SK-N-SH (cell line): ENCODE measurements around the gene AFF1. TPM values are rescaled to one million over a fixed set of nuclear protein-coding genes. Genes with fewer than 3 reads are reported as not detected.

Source experiments
- CTCF ChIA-PET: fragments of 300-600, 350-600 bp; formaldehyde crosslinking; extraction: SDS; loops from one replicate; lab custom pipeline; 2021; lab: Yijun Ruan, JAX
- POLR2A ChIA-PET: fragments of 350-600 bp; sonication (Branson Sonifier 250); formaldehyde crosslinking; extraction: SDS; loops from one replicate; lab custom pipeline; 2020; ENCODE audit warnings: antibody characterized with exemption, inconsistent platforms; lab: Yijun Ruan, JAX
- DNase-seq: peaks from one replicate; pipeline ENCODE4 v3.0.0; 2012
- H2AFZ ChIP-seq: fragments of 200-600 bp; sonication (generic); 2 replicates; pipeline ENCODE4 v1.8.1; 2016; ENCODE audit warnings: antibody characterized with exemption, mild to moderate bottlenecking, low read depth
- H3F3A ChIP-seq: fragments of 200-600 bp; sonication (generic); replicated peaks from 2 replicates; pipeline ENCODE3; 2016; ENCODE audit warnings: antibody characterized with exemption, mild to moderate bottlenecking; ENCODE audit not compliant: insufficient read depth
- H3K27ac ChIP-seq, 2 experiments: fragments of 200-500 bp in 1 of 2; fragments of 200-600 bp in 1 of 2; sonication (Bioruptor generic) in 1 of 2; sonication (generic), shearing (Covaris generic) in 1 of 2; 2 replicates each; pipeline versions ENCODE4 v1.5.1 to v1.6.1; 2014 to 2016; ENCODE audit warnings: low read depth in 2 of 2, inconsistent platforms in 1 of 2, low read length in 1 of 2, mild to moderate bottlenecking in 1 of 2, mixed read lengths in 1 of 2
- H3K27me3 ChIP-seq: fragments of 200-600 bp; sonication (generic), shearing (Covaris generic); 2 replicates; pipeline ENCODE4 v1.6.1; 2016; ENCODE audit warnings: mixed run types; ENCODE audit not compliant: insufficient read depth
- H3K36me3 ChIP-seq, 2 experiments: fragments of 200-500 bp in 1 of 2; fragments of 200-600 bp in 1 of 2; sonication (Bioruptor generic) in 1 of 2; sonication (generic) in 1 of 2; replicated peaks in 1 of 2; 2 replicates each; pipeline versions ENCODE3 to v1.5.1; 2014 to 2016; ENCODE audit warnings: low read length in 1 of 2, mild to moderate bottlenecking in 1 of 2; ENCODE audit not compliant: insufficient read depth in 2 of 2, control insufficient read depth in 1 of 2
- H3K4me1 ChIP-seq, 2 experiments: fragments of 200-500 bp in 1 of 2; fragments of 200-600 bp in 1 of 2; sonication (Bioruptor generic) in 1 of 2; sonication (generic), shearing (Covaris generic) in 1 of 2; 2 replicates each; pipeline versions ENCODE4 v1.5.1 to v1.6.1; 2014 to 2016; ENCODE audit warnings: low read depth in 1 of 2, low read length in 1 of 2, mixed run types in 1 of 2; ENCODE audit not compliant: insufficient read depth in 2 of 2, control insufficient read depth in 1 of 2
- H3K4me2 ChIP-seq: fragments of 200-600 bp; sonication (generic), shearing (Covaris generic); 2 replicates; pipeline ENCODE4 v1.6.1; 2017; ENCODE audit warnings: mixed run types
- H3K4me3 ChIP-seq, 2 experiments: fragments of 200-500 bp in 1 of 2; fragments of 200-600 bp in 1 of 2; sonication (Bioruptor generic) in 1 of 2; sonication (generic), shearing (Covaris generic) in 1 of 2; 2 replicates each; pipeline versions ENCODE4 v1.5.1 to v1.8.1; 2014 to 2016; ENCODE audit warnings: low read depth in 2 of 2, inconsistent platforms in 1 of 2, low read length in 1 of 2, mild to moderate bottlenecking in 1 of 2, mixed read lengths in 1 of 2, moderate library complexity in 1 of 2
- H3K79me2 ChIP-seq: fragments of 200-600 bp; sonication (generic); 2 replicates; pipeline ENCODE4 v1.8.1; 2017; ENCODE audit warnings: mild to moderate bottlenecking; ENCODE audit not compliant: insufficient read depth
- H3K9ac ChIP-seq: fragments of 200-600 bp; sonication (generic); 2 replicates; pipeline ENCODE4 v1.6.1; 2017; ENCODE audit warnings: mixed run types
- H3K9me2 ChIP-seq: fragments of 200-600 bp; sonication (generic); 2 replicates; pipeline ENCODE4 v1.6.1; 2017; ENCODE audit warnings: mixed run types
- H3K9me3 ChIP-seq: fragments of 200-600 bp; sonication (generic); 2 replicates; pipeline ENCODE4 v1.6.1; 2017; ENCODE audit warnings: mixed run types, mild to moderate bottlenecking, moderate library complexity
- H4K20me1 ChIP-seq: fragments of 200-600 bp; sonication (generic); 2 replicates; pipeline ENCODE4 v1.6.1; 2017; ENCODE audit warnings: mild to moderate bottlenecking, mixed run types; ENCODE audit not compliant: insufficient read depth
- ELF1 ChIP-seq: IDR thresholded peaks from 2 replicates; pipeline ENCODE4 v1.4.0; 2012
- EP300 ChIP-seq, 2 experiments: IDR thresholded peaks; 2 replicates each; pipeline versions ENCODE4 v1.4.0 to v1.6.1; 2012; ENCODE audit warnings: borderline replicate concordance in 1 of 2, low read depth in 1 of 2, low read length in 1 of 2
- EZH2phosphoT487 ChIP-seq: fragments of 200-600 bp; sonication (generic); IDR thresholded peaks from 2 replicates; pipeline ENCODE4 v1.6.1; 2017; ENCODE audit warnings: low read depth, mixed run types, mild to moderate bottlenecking, antibody characterized with exemption, moderate library complexity, borderline replicate concordance
- FOSL2 ChIP-seq: IDR thresholded peaks from 2 replicates; pipeline ENCODE4 v1.4.0; 2012; ENCODE audit warnings: low read depth, mild to moderate bottlenecking, moderate library complexity, borderline replicate concordance
- GATA2 ChIP-seq: sonication (generic); formaldehyde crosslinking; IDR thresholded peaks from 2 replicates; pipeline ENCODE4 v1.5.0; 2020; ENCODE audit warnings: mild to moderate bottlenecking, missing genetic modification reagents
- IRF3 ChIP-seq: fragments of 150-350 bp; IDR thresholded peaks from 2 replicates; pipeline ENCODE4 v1.6.1; 2016; ENCODE audit warnings: mild to moderate bottlenecking, low read depth, low read length
- MAX ChIP-seq: IDR thresholded peaks from 2 replicates; pipeline ENCODE4 v1.4.0; 2012; ENCODE audit warnings: low read depth
- RAD21 ChIP-seq: IDR thresholded peaks from 2 replicates; pipeline ENCODE4 v1.6.1; 2012; ENCODE audit warnings: mild to moderate bottlenecking, low read length
- RCOR1 ChIP-seq: fragments of 150-350 bp; IDR thresholded peaks from 2 replicates; pipeline ENCODE4 v1.6.1; 2017; ENCODE audit warnings: antibody characterized with exemption, low read length
- RFX5 ChIP-seq: IDR thresholded peaks from 2 replicates; pipeline ENCODE4 v1.6.1; 2012; ENCODE audit warnings: mild to moderate bottlenecking, improper control_type of control experiment, low read length
- RXRA ChIP-seq: IDR thresholded peaks from 2 replicates; pipeline ENCODE4 v1.4.0; 2012; ENCODE audit warnings: low read depth, mild to moderate bottlenecking, borderline replicate concordance
- USF1 ChIP-seq: IDR thresholded peaks from 2 replicates; pipeline ENCODE4 v1.4.0; 2012; ENCODE audit warnings: low read depth, borderline replicate concordance
- USF2 ChIP-seq: fragments of 150-350 bp; IDR thresholded peaks from 2 replicates; pipeline ENCODE4 v1.6.1; 2017; ENCODE audit warnings: antibody characterized with exemption, low read length, low read depth, borderline replicate concordance
- WGBS: methylation state at CpG from one replicate; pipeline ENCODE4 v1.1.6; 2017; ENCODE audit warnings: low lambda C conversion rate; 5-methylcytosine and 5-hydroxymethylcytosine counted together
- polyA plus RNA-seq, 3 experiments: library from polyadenylated mRNA; depleted of rRNA; stranded (reverse); fragments of >200 nt; gene quantifications; 2 replicates each; pipeline ENCODE4 v1.2.3, GENCODE V29; 2012

AFF1 gene
- polyA plus RNA-seq, 1 of the 3 experiments (the other 2 are of a cell fraction): 2.7 TPM

GRCh38 chr4:86976801-86977485 lies 42.1 kb downstream of the AFF1 start:
- no peak for DNase-seq
- H3K4me3 ChIP-seq: no peak overlapping the region

GRCh38 chr4:86977621-86978184 lies 42.9 kb downstream of the AFF1 start:
- POLR2A ChIA-PET: no interaction called here
- CTCF ChIA-PET: interaction anchor here (1.9 kb wide), 1 partner anchor 19 kb away, joined by 4 read pairs; no protein-coding TSS in a partner anchor
- H3K4me1 ChIP-seq: peaks cover 0 to 21% of the 10 kb centered on the region in 2 experiments; a peak in 1 of 4 replicates

More at GRCh38 chr4:86976801-86977485, 42.1 kb downstream of the AFF1 start:
- Histone ChIP-seq H3K27ac (peak overlapping the region in 1 of 2 experiments; percentile 54; a peak in 2 of 4 replicates), H3K79me2 (no peaks in the 10 kb centered on the region), H3K27me3 (no peaks in the 10 kb centered on the region), H2AFZ (no peak overlapping the region), H4K20me1 (no peaks in the 10 kb centered on the region), H3F3A (peaks cover 7% of the 10 kb centered on the region), H3K4me2 (no peak overlapping the region), H3K9me3 (no peaks in the 10 kb centered on the region), H3K4me1 (peaks cover 0 to 22% of the 10 kb centered on the region in 2 experiments; a peak in 1 of 4 replicates), H3K9me2 (no peaks in the 10 kb centered on the region), H3K9ac (no peak overlapping the region), H3K36me3 (no peaks in the 10 kb centered on the region)
- ChIA-PET CTCF (no interaction called here), POLR2A (no interaction called here)
- WGBS: 95% methylated on average over 4 of the region's 4 CpGs
- TF ChIP-seq RCOR1 (no peak), IRF3 (no peak), USF2 (no peak), EP300 (IDR thresholded peaks at IDR 0.05; ENCODE audit: borderline replicate concordance in 1 of 2, low read depth in 1 of 2, low read length in 1 of 2) (no peak), GATA2 (no peak), RXRA (no peak), RAD21 (no peak), FOSL2 (no peak), RFX5 (no peak), EZH2phosphoT487 (no peak), ELF1 (no peak), MAX (no peak)

More at GRCh38 chr4:86977621-86978184, 42.9 kb downstream of the AFF1 start:
- Histone ChIP-seq H3K36me3 (no peaks in the 10 kb centered on the region), H2AFZ (no peak overlapping the region), H3K27me3 (no peaks in the 10 kb centered on the region), H3K9me3 (no peaks in the 10 kb centered on the region), H3K4me2 (0 out of 2 replicates have a peak overlapping the region, but pooled peaks have one; percentile 13), H3F3A (peaks cover 7% of the 10 kb centered on the region), H3K27ac (peak overlapping the region in 1 of 2 experiments; percentile 54; a peak in 2 of 4 replicates), H4K20me1 (no peaks in the 10 kb centered on the region), H3K9me2 (no peaks in the 10 kb centered on the region), H3K79me2 (no peaks in the 10 kb centered on the region)
- 54% methylated on average over 5 of the region's 5 CpGs for WGBS
- DNase-seq: no peak
- TF ChIP-seq USF1: no peak
- 0 out of 2 replicates have a peak, but pooled peaks have one; percentile 33 for TF ChIP-seq FOSL2
- TF ChIP-seq EZH2phosphoT487: no peak
- TF ChIP-seq, all 33 proteins: peak for 1
- H3K9ac ChIP-seq: no peak overlapping the region
- H3K4me3 ChIP-seq: no peak overlapping the region
